Measurements from ENCODE around the gene CPT1B. TPM values are rescaled to one million over a fixed set of nuclear protein-coding genes. Genes with fewer than 3 reads are reported as not detected.

The CPT1B gene
- total and polyA plus RNA-seq, 2 of the 8 experiments (the other 6 are each of a cell fraction or from before 2014, with no cell fraction given), result 34.2 to 36.2 TPM

- TF ChIP-seq, protein P1, sequence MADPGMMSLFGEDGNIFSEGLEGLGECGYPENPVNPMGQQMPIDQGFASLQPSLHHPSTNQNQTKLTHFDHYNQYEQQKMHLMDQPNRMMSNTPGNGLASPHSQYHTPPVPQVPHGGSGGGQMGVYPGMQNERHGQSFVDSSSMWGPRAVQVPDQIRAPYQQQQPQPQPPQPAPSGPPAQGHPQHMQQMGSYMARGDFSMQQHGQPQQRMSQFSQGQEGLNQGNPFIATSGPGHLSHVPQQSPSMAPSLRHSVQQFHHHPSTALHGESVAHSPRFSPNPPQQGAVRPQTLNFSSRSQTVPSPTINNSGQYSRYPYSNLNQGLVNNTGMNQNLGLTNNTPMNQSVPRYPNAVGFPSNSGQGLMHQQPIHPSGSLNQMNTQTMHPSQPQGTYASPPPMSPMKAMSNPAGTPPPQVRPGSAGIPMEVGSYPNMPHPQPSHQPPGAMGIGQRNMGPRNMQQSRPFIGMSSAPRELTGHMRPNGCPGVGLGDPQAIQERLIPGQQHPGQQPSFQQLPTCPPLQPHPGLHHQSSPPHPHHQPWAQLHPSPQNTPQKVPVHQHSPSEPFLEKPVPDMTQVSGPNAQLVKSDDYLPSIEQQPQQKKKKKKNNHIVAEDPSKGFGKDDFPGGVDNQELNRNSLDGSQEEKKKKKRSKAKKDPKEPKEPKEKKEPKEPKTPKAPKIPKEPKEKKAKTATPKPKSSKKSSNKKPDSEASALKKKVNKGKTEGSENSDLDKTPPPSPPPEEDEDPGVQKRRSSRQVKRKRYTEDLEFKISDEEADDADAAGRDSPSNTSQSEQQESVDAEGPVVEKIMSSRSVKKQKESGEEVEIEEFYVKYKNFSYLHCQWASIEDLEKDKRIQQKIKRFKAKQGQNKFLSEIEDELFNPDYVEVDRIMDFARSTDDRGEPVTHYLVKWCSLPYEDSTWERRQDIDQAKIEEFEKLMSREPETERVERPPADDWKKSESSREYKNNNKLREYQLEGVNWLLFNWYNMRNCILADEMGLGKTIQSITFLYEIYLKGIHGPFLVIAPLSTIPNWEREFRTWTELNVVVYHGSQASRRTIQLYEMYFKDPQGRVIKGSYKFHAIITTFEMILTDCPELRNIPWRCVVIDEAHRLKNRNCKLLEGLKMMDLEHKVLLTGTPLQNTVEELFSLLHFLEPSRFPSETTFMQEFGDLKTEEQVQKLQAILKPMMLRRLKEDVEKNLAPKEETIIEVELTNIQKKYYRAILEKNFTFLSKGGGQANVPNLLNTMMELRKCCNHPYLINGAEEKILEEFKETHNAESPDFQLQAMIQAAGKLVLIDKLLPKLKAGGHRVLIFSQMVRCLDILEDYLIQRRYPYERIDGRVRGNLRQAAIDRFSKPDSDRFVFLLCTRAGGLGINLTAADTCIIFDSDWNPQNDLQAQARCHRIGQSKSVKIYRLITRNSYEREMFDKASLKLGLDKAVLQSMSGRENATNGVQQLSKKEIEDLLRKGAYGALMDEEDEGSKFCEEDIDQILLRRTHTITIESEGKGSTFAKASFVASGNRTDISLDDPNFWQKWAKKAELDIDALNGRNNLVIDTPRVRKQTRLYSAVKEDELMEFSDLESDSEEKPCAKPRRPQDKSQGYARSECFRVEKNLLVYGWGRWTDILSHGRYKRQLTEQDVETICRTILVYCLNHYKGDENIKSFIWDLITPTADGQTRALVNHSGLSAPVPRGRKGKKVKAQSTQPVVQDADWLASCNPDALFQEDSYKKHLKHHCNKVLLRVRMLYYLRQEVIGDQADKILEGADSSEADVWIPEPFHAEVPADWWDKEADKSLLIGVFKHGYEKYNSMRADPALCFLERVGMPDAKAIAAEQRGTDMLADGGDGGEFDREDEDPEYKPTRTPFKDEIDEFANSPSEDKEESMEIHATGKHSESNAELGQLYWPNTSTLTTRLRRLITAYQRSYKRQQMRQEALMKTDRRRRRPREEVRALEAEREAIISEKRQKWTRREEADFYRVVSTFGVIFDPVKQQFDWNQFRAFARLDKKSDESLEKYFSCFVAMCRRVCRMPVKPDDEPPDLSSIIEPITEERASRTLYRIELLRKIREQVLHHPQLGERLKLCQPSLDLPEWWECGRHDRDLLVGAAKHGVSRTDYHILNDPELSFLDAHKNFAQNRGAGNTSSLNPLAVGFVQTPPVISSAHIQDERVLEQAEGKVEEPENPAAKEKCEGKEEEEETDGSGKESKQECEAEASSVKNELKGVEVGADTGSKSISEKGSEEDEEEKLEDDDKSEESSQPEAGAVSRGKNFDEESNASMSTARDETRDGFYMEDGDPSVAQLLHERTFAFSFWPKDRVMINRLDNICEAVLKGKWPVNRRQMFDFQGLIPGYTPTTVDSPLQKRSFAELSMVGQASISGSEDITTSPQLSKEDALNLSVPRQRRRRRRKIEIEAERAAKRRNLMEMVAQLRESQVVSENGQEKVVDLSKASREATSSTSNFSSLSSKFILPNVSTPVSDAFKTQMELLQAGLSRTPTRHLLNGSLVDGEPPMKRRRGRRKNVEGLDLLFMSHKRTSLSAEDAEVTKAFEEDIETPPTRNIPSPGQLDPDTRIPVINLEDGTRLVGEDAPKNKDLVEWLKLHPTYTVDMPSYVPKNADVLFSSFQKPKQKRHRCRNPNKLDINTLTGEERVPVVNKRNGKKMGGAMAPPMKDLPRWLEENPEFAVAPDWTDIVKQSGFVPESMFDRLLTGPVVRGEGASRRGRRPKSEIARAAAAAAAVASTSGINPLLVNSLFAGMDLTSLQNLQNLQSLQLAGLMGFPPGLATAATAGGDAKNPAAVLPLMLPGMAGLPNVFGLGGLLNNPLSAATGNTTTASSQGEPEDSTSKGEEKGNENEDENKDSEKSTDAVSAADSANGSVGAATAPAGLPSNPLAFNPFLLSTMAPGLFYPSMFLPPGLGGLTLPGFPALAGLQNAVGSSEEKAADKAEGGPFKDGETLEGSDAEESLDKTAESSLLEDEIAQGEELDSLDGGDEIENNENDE (IDR thresholded peaks at IDR 0.05; ENCODE audit: insufficient replicate concordance, low read length), result no peak
- no peak for TF ChIP-seq YY1 (IDR thresholded peaks at IDR 0.05; ENCODE audit: low read depth, low read length)
These were observed 42.0 kb downstream of the CPT1B start (continued) for GRCh38 chr22:50536226-50536625.
